HG03064 (cell line): Measurements from ENCODE around the gene PPFIBP1.
"Not testable (repeated sequence)": the region's sequence is repeated elsewhere in the genome, so short reads cannot be mapped to it uniquely, and the experiment has no call there.

Source experiments
- ATAC-seq: cut with Tn5 transposase; IDR thresholded peaks from one replicate; pipeline ENCODE4 v1.9.1; 2021; ENCODE audit warnings: low read depth; ENCODE audit not compliant: unreplicated experiment

Gene PPFIBP1

DNA sequence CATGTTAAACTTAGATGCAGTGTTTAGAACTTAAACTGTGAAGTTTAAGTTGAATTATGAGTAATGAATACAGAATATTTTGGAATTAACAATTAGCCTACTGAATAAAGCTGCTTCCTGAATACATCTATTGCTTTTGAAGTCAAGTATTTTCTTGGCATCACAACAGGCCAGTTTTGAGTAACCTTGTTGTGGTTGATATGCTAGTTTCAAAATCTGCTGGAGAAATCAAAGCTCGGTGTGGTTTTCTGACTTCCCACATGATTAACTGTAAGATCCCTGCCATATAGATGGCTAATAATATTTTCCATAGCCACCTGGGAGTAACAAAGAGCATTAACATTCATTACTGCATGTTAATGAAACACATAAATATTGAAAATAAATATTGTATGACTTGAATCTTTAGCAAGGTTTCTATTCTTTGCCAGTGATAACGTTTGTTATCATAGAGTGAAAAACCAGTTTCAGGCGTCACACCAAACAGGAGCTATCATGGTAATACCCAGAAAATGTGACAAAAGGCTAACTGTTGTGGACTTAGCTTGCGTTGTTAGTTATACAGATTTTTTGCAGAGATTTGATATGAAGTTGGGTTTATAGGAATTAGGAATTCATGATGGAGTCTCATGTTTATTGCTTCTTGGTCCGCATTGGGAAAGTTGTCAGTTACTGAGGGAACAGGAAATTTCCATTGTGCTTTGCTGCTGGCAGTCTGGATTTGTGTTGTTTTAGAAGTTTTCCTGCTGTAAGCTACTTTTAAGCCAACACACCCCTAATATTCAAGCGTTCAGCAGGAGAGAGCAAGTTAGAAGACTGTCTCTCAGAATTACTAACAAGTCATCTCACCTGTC lies 32.1 kb downstream of the PPFIBP1 start:
- no peak for ATAC-seq

GRCh38 chr12:27560126-27560525 lies 36.1 kb downstream of the PPFIBP1 start:
- ATAC-seq: no peak

DNA sequence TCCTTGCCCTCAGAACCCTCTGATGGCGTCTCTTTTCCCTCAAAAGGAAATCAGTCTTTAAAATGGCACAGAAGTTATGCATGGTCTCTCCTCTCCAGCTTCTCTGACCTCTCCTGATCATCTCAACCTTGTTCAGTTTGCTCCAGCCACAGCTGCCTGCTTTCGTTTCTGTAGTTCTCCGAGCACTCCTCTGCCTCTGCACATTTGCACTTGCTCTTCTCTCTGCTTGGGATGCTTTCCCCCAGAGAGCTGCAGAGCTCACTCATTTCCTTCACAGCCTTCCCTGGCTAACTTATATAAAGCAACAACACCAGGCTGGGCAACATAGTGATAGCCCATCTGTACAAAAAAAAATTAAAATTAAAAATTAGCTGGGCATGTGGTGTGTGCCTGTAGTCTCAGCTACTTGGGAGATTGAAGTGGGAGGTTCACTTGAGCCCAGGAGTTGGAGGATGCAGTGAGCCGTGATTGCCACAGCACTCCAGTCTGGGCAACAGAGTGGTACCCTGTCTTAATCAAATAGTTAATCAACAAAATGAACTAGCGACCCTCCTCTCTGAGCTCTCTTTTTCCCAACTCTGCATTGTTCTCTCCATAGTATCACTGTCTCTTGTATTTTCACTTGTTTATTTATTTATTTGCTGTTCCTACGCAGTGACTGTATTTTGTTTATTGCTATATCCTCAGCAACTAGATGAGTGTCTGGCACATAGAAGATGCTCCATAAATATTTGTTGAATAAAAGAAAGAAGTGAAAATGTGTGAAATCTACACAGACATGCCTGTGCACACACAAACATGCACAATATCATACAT lies 37.7 kb downstream of the PPFIBP1 start:
- ATAC-seq: no peak

- ATAC-seq: no peak
Observed at GRCh38 chr12:27564612-27565213, 40.7 kb downstream of the PPFIBP1 start.

DNA sequence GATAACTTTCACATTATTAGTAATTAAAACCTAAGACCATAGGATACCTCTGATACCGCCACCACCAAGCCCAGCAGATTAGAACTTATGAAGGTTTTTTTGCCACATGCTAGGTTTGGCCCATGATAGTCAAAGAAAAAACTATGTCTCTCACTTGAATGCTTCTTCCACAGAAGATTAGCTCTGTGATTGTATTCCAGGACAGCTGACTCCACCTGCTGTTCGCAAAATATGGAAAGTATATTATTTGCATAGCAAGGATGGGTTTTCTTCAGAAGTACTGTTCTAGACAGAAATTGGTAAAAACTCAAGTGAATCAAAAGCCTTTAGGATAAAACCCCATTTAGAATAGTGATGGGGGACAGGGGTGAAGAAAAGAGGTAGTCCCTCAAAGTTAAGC lies 42.2 kb downstream of the PPFIBP1 start:
- ATAC-seq: no peak

GRCh38 chr12:27566626-27567025 lies 42.6 kb downstream of the PPFIBP1 start:
- no peak for ATAC-seq

DNA sequence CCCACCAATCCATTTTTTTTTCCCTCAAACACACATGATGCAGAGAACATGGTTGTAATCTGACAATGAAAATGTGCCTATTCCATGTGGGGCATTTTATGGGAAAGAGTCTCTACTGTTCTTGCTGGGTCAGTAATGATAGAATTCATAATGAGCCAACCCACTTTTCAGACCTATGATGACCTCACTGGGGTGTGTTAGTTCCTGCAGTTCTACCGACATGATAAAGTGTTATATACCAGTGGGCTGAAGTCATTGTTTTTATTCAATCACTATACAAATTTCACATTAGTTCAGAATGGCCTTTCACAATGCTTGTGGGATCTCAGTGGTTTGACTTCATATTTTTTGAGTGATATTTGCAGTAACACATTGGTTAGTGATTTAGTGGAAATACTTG lies 47.5 kb downstream of the PPFIBP1 start:
- ATAC-seq: no peak

DNA sequence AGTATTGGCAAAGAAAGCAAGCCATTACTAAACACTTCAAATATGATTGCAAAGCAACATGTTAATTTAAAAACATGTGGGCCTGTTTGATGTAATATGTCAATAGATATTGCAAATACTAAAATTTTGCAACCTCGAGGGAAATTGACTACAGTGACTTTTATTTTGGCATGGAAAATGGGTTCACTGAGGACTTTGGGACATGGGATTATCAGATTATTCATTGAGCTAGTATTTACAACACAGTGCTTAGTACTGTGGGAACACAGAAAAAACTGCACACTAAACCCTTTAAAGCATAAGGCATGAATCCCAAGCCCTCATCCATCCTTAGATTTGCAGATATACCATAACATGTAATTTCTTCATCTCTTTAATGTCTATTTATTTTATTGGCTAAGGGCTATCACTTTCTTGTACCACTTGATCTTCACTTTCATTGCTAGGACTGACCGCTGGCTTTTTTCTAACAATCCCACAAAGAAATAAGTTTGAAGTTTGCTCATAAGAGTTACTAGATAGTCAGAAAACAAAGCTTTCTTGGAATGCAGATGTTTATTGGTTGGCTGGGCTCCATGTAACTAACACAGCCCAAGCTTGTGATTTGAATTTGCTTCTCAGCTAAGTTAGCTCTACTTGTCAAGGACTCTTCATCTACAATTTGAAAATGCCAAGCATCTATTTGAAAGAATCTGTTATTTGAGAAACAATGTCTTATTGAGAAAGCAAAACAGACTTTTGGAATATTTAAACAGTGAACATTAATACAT lies 48.7 kb downstream of the PPFIBP1 start:
- ATAC-seq: no peak

DNA sequence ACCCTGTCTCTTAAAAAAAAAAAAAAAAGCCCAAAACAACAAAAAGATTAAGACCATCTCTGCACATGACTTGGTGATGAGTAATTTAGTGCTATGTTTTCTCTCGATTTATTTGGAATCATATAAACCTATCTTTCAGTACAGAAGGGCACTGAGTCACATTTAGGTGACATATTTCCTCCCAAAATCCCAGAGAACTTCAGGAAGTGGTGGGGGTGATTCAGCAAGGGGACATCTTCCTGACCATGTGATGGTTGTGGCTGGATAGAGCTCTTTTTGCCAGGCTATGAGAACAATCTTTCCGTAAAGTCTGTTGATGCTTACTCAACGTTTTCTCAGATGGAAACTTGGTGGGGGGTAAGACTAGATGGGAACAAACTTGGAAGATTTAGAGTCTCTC lies 50.0 kb downstream of the PPFIBP1 start:
- ATAC-seq: no peak

DNA sequence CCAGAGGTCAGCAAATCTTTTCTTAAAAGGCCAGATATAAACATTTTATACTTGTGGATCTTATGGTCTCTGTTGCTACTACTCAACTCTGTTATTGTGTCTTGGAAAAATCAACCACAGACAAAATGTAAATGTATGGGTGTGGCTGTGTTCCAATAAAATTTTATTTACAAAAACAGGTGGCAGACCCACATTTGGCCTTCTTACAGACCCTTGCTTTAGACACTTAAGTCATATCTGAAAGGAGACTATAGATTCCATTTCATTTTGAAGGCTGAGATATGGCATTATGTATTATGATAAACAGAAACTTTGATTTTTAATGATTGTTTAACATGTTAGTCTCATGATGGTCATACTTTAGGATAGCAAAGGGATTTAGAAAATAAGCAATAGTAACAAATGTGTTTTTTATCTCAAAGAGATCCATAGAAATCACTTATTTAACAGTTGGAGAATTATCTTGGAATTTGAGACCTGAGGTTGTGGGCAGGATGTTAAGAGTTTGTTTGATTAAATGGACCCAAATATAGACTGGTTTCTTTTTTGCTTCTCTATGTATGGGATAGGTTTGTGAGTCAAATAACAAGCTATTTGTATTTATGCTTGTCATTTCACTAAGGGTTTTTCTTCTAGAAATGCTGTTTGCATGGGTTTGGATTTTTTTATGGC lies 51.2 kb downstream of the PPFIBP1 start:
- ATAC-seq: no peak

DNA sequence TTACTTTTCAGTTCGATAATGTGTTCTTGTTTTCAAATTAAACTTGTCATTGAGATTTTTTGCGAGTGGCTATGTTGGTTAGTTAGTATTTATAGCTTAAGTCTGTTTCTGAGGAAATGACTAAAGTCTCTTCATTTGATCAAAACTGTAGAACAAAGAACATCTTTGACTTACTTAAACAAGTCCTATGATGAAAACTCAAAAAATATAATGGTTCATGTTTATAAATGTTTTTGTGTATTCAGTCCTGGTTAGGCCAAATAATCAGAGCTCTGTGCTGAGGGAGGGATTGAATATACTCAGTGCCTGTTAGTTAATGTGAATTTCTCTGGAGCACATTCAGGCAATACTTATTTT lies 51.7 kb downstream of the PPFIBP1 start:
- no peak for ATAC-seq

GRCh38 chr12:27576667-27577347 lies 52.8 kb downstream of the PPFIBP1 start:
- ATAC-seq: no peak

DNA sequence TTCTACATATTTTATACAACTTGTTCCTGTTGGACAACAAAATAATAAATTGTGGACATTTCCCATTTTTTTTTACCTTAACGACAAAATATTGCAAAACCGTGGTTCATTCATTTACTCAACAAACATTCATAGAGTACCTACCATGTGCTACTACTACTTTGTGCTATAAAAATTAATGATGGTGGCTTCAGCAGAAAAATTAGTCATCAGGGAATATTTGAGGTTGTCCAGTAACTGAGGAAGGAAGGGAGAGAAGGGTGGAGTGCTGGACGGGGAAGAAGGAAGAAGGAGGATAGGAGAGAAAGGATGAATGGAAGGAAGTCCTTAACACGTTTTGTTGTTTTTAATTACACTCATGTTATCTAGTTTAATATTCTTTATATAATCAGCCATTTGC lies 53.7 kb downstream of the PPFIBP1 start:
- ATAC-seq: no peak

- no peak for ATAC-seq
Observed at GRCh38 chr12:27578689-27579372, 54.8 kb downstream of the PPFIBP1 start.

DNA sequence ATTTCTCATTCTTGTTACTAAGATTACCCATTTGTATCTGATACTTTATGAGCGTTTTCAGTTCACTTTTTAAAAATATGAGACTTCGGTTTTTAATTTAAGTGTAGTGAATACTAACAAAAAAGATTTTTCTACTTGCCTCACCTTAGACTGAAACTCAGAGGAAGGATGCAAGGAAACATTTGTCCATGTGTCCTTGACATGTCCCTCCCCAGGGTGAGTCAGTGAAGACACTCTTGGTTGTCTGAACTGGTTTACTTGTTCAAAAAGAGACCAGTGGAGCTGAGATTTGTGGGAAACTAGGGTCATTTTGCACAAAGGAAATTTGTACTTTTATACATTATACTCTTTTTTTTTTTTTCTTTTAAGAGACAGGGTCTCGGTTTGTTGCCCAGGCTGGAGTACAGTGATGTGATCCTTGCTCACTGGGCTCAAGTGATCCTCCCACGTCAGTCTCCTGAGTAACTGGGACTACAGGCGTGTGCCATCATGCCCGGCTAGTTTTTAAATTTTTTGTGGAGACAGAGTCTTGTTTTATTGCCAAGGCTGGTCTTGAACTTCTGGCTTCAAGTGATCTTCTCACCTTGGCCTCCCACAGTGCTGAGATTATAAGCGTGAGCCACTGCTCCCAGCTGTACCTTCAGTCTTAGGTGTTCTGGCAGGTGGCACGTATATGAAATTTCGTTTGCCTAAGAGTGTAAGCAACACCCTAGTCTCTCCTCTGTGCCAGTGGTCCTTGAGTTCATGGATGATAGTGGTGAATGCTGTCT lies 56.7 kb downstream of the PPFIBP1 start:
- ATAC-seq: no peak

DNA sequence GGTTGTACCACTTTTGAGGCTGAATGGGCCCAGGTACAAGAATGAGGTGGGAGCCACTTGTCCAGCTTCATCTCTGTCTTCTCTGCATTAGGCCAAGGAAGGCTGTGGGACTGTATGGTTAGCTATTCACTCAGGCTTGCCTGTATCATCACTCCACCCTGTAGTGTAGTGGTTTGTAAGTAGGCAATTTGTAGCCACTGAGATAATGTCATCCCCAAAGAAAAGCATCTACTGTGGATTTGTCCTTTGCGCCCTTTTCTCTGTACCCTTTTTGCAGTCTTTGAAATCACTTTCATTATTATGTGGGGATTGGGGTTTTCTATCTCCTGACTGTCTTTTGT lies 57.3 kb downstream of the PPFIBP1 start:
- ATAC-seq: not testable (repeated sequence)

DNA sequence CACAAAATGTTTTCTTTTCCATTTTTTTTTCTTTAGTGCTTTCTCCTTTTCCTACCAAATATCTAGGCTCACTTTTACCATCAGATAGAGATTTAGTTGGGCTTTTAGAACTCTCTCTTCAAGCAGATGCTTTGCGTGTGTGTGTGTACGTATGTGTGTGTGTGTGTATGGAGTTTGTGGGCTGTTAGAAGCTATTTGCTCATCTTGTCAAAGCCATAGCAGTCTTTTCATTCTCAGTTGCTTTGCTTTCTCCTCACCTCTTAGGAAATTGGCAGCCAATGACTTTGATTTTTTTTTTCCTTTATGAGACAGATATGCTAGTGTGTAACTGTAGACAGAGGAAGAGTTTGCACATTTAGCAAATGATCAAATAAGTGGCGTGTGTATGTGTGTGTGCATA lies 57.8 kb downstream of the PPFIBP1 start:
- not testable (repeated sequence) for ATAC-seq

- ATAC-seq: not testable (repeated sequence)
Observed at GRCh38 chr12:27582445-27582844, 58.4 kb downstream of the PPFIBP1 start.
